Mesothelial cell of epicardium (in vitro differentiated cells): ENCODE measurements around the gene MMP19. TPM values are rescaled to one million over a fixed set of nuclear protein-coding genes. Genes with fewer than 3 reads are reported as not detected.
"Not testable (repeated sequence)": the region's sequence is repeated elsewhere in the genome, so short reads cannot be mapped to it uniquely, and the experiment has no call there.

Source experiments
- DNase-seq, 2 experiments: peaks; one replicate each; pipeline ENCODE4 v3.0.0; 2021; ENCODE audit warnings: low spot score in 2 of 2; ENCODE audit not compliant: unreplicated experiment in 2 of 2
- H3K27ac Mint-ChIP-seq: 2 replicates; pipeline ENCODE4 v1.8.0; 2021; ENCODE audit warnings: mixed read lengths
- H3K27me3 Mint-ChIP-seq: 2 replicates; pipeline ENCODE4 v1.8.0; 2021; ENCODE audit warnings: low read depth, mixed read lengths
- H3K36me3 Mint-ChIP-seq: 2 replicates; pipeline ENCODE4 v1.8.0; 2021; ENCODE audit warnings: mixed read lengths
- H3K4me1 Mint-ChIP-seq: 2 replicates; pipeline ENCODE4 v1.8.0; 2021; ENCODE audit warnings: mixed read lengths
- H3K4me3 Mint-ChIP-seq: 2 replicates; pipeline ENCODE4 v1.8.0; 2021; ENCODE audit warnings: mild to moderate bottlenecking, moderate library complexity, mixed read lengths
- H3K9me3 Mint-ChIP-seq: 2 replicates; pipeline ENCODE4 v1.8.0; 2021; ENCODE audit warnings: mixed read lengths
- CTCF ChIP-seq: fragments of 200-600 bp; sonication (generic); IDR thresholded peaks from one replicate; pipeline ENCODE4 v1.5.0; 2021; ENCODE audit warnings: antibody characterized with exemption; ENCODE audit not compliant: unreplicated experiment
- total RNA-seq: library from RNA; stranded (reverse); gene quantifications from 3 replicates; pipeline ENCODE4 v1.2.1, GENCODE V29; 2021

Gene MMP19
- total RNA-seq, 1 donor from 2014 or later: 3.1 TPM

GRCh38 chr12:55874443-55874842 lies 31.7 kb upstream of the MMP19 start:
- Mint-ChIP-seq H3K4me3 (no peak overlapping the region), H3K9me3 (peaks cover 9% of the 10 kb centered on the region), H3K36me3 (peaks cover 10% of the 10 kb centered on the region), H3K27me3 (no peaks in the 10 kb centered on the region), H3K4me1 (peaks cover 8% of the 10 kb centered on the region), H3K27ac (no peak overlapping the region)
- no peak for TF ChIP-seq CTCF
- no peak for DNase-seq

- H3K9me3 Mint-ChIP-seq, H3K27ac Mint-ChIP-seq, H3K27me3 Mint-ChIP-seq, H3K36me3 Mint-ChIP-seq, H3K4me1 Mint-ChIP-seq, H3K4me3 Mint-ChIP-seq, DNase-seq: not testable (repeated sequence)
Observed at GRCh38 chr12:55866454-55867004, 23.8 kb upstream of the MMP19 start.

GRCh38 chr12:55865327-55865726 lies 22.6 kb upstream of the MMP19 start:
- Mint-ChIP-seq H3K36me3 (no peaks in the 10 kb centered on the region), H3K9me3 (peaks cover 3% of the 10 kb centered on the region), H3K4me1 (no peaks in the 10 kb centered on the region), H3K4me3 (no peak overlapping the region), H3K27me3 (no peaks in the 10 kb centered on the region), H3K27ac (no peak overlapping the region)
- no peak for TF ChIP-seq CTCF
- DNase-seq: no peak

GRCh38 chr12:55862931-55863330 lies 20.2 kb upstream of the MMP19 start:
- not testable (repeated sequence) for H3K27ac Mint-ChIP-seq, H3K9me3 Mint-ChIP-seq, H3K4me1 Mint-ChIP-seq, H3K36me3 Mint-ChIP-seq, H3K27me3 Mint-ChIP-seq, DNase-seq, H3K4me3 Mint-ChIP-seq

- DNase-seq: no peak
- H3K9me3 Mint-ChIP-seq: peaks cover 3% of the 10 kb centered on the region
- H3K36me3 Mint-ChIP-seq: no peaks in the 10 kb centered on the region
- TF ChIP-seq CTCF: no peak
- no peak overlapping the region for H3K27ac Mint-ChIP-seq
- H3K4me3 Mint-ChIP-seq: no peak overlapping the region
- H3K27me3 Mint-ChIP-seq: no peaks in the 10 kb centered on the region
- H3K4me1 Mint-ChIP-seq: no peaks in the 10 kb centered on the region
Observed at GRCh38 chr12:55862286-55862685, 19.6 kb upstream of the MMP19 start.

- Mint-ChIP-seq H3K4me1 (no peaks in the 10 kb centered on the region), H3K27ac (no peak overlapping the region), H3K9me3 (peaks cover 3% of the 10 kb centered on the region), H3K27me3 (no peaks in the 10 kb centered on the region), H3K36me3 (no peaks in the 10 kb centered on the region), H3K4me3 (no peak overlapping the region)
- TF ChIP-seq CTCF: no peak
- no peak for DNase-seq
Observed at GRCh38 chr12:55861871-55862270, 19.1 kb upstream of the MMP19 start.

- H3K4me3 Mint-ChIP-seq: no peak overlapping the region
- no peak for DNase-seq
- H3K36me3 Mint-ChIP-seq: no peaks in the 10 kb centered on the region
- peaks cover 3% of the 10 kb centered on the region for H3K9me3 Mint-ChIP-seq
- no peaks in the 10 kb centered on the region for H3K27me3 Mint-ChIP-seq
- no peaks in the 10 kb centered on the region for H3K4me1 Mint-ChIP-seq
- no peak overlapping the region for H3K27ac Mint-ChIP-seq
- no peak for TF ChIP-seq CTCF
Observed at GRCh38 chr12:55861396-55861795, 18.7 kb upstream of the MMP19 start.
